Activated CD4-positive, alpha-beta T cell treated with anti-CD3 and anti-CD28 coated beads for 36 hours (primary cell): ENCODE results near the gene SMIM38. TPM values are rescaled to one million over a fixed set of nuclear protein-coding genes. Genes with fewer than 3 reads are reported as not detected.

ENCODE experiments used
- ATAC-seq: fragments of 200-7000 bp; cut with Tn5 transposase; one replicate; pipeline ENCODE4 v1.10.0; 2021; ENCODE audit warnings: mild to moderate bottlenecking, moderate library complexity
- CTCF ChIA-PET: fragments of 350-600 bp; sonication (Branson Sonifier 250); formaldehyde crosslinking; loops from one replicate; lab custom pipeline; 2021; ENCODE audit warnings: antibody characterized with exemption; lab: Charles Lee
- POLR2A ChIA-PET: fragments of 350-600 bp; sonication (Branson Sonifier 250); formaldehyde crosslinking; loops from one replicate; lab custom pipeline; 2021; ENCODE audit warnings: antibody characterized with exemption, inconsistent platforms; lab: Charles Lee
- DNase-seq: peaks from one replicate; pipeline ENCODE4 v3.0.0-alpha.2; 2020
- H3K27ac Mint-ChIP-seq: one replicate; pipeline ENCODE4 v1.8.0; 2021; ENCODE audit warnings: mixed read lengths
- H3K27me3 Mint-ChIP-seq: one replicate; pipeline ENCODE4 v1.8.0; 2021; ENCODE audit warnings: mixed read lengths
- H3K36me3 Mint-ChIP-seq: one replicate; pipeline ENCODE4 v1.8.0; 2021; ENCODE audit warnings: low read depth, mixed read lengths
- H3K4me1 Mint-ChIP-seq: one replicate; pipeline ENCODE4 v1.8.0; 2021; ENCODE audit warnings: mixed read lengths
- H3K4me3 Mint-ChIP-seq: one replicate; pipeline ENCODE4 v1.8.0; 2021; ENCODE audit warnings: mild to moderate bottlenecking, moderate library complexity, mixed read lengths
- H3K9me3 Mint-ChIP-seq: one replicate; pipeline ENCODE4 v1.8.0; 2021; ENCODE audit warnings: low read depth, mixed read lengths
- intact Hi-C, 2 experiments: fragments of 100-400 bp; cut with DNase I in 1 of 2; cut with micrococcal nuclease in 1 of 2; formaldehyde crosslinking; loops; one replicate each; pipeline versions ENCODE4 v1.14.2 to v1.15.1; 2022 to 2024; cut with DNase I, micrococcal nuclease
- total RNA-seq, 2 experiments: library from RNA; stranded (reverse); gene quantifications; one replicate each; pipeline ENCODE4 v1.2.3, GENCODE V29; 2021

Gene SMIM38
- total RNA-seq, 2 experiments from 2014 or later = 0.47 to 0.94 TPM

- peaks cover 5% of the 10 kb centered on the region for H3K9me3 Mint-ChIP-seq
- CTCF ChIA-PET = interaction anchor here (1.1 kb wide), 1 partner anchor 9 kb away, joined by 4 read pairs; no protein-coding TSS in a partner anchor
- no peak for ATAC-seq
Observed at GRCh38 chr11:69173925-69174581, 18.3 kb downstream of the SMIM38 start.

GRCh38 chr11:69174841-69175240 is 19.1 kb downstream of the SMIM38 start:
- Mint-ChIP-seq H3K4me1 (no peaks in the 10 kb centered on the region), H3K4me3 (no peak overlapping the region), H3K36me3 (no peaks in the 10 kb centered on the region), H3K27me3 (no peaks in the 10 kb centered on the region), H3K9me3 (peaks cover 5% of the 10 kb centered on the region), H3K27ac (no peak overlapping the region)
- ChIA-PET POLR2A (no interaction called here), CTCF (interaction anchor here (0.7 kb wide), 1 partner anchor 147 kb away, joined by 3 read pairs; no protein-coding TSS in a partner anchor)
- ATAC-seq = no peak
- intact Hi-C loops = no loop called here
- no peak for DNase-seq

More at GRCh38 chr11:69173925-69174581, 18.3 kb downstream of the SMIM38 start:
- Mint-ChIP-seq H3K4me1 (no peaks in the 10 kb centered on the region), H3K27ac (no peak overlapping the region), H3K4me3 (no peak overlapping the region), H3K36me3 (no peaks in the 10 kb centered on the region), H3K27me3 (no peaks in the 10 kb centered on the region)
- POLR2A ChIA-PET = no interaction called here
- DNase-seq = no peak
- intact Hi-C loops = no loop called here

GRCh38 chr11:69178819-69179482 is 23.2 kb downstream of the SMIM38 start:
- intact Hi-C loops = no loop called here

GRCh38 chr11:69180226-69180625 is 24.5 kb downstream of the SMIM38 start:
- no peak overlapping the region for H3K27ac Mint-ChIP-seq
- H3K9me3 Mint-ChIP-seq = peaks cover 1% of the 10 kb centered on the region
- H3K4me1 Mint-ChIP-seq = no peaks in the 10 kb centered on the region
- no peak for ATAC-seq
- peaks cover 1% of the 10 kb centered on the region for H3K27me3 Mint-ChIP-seq
- no peaks in the 10 kb centered on the region for H3K36me3 Mint-ChIP-seq
- H3K4me3 Mint-ChIP-seq = no peak overlapping the region
- no peak for DNase-seq
- POLR2A ChIA-PET = no interaction called here
- intact Hi-C loops = no loop called here
- CTCF ChIA-PET = interaction anchor here (0.6 kb wide), 1 partner anchor 384 kb away, joined by 4 read pairs; no protein-coding TSS in a partner anchor

More at GRCh38 chr11:69178819-69179482, 23.2 kb downstream of the SMIM38 start:
- POLR2A ChIA-PET = no interaction called here
- no peak for DNase-seq
- Mint-ChIP-seq H3K27me3 (no peaks in the 10 kb centered on the region), H3K4me3 (no peak overlapping the region), H3K9me3 (peaks cover 5% of the 10 kb centered on the region), H3K4me1 (no peaks in the 10 kb centered on the region), H3K27ac (no peak overlapping the region), H3K36me3 (no peaks in the 10 kb centered on the region)
- no peak for ATAC-seq
- CTCF ChIA-PET = no interaction called here

- intact Hi-C loops = no loop called here
- Mint-ChIP-seq H3K36me3 (no peaks in the 10 kb centered on the region), H3K4me3 (no peak overlapping the region), H3K4me1 (no peaks in the 10 kb centered on the region), H3K27ac (no peak overlapping the region), H3K9me3 (no peaks in the 10 kb centered on the region), H3K27me3 (peaks cover 1% of the 10 kb centered on the region)
- ATAC-seq = no peak
- DNase-seq = no peak
- ChIA-PET POLR2A (no interaction called here), CTCF (no interaction called here)
Observed at GRCh38 chr11:69180726-69181125, 25.0 kb downstream of the SMIM38 start.

- H3K36me3 Mint-ChIP-seq = no peaks in the 10 kb centered on the region
- intact Hi-C loops = no loop called here
- ATAC-seq = peak; percentile 16
Observed at GRCh38 chr11:69183613-69184012, 27.9 kb downstream of the SMIM38 start.

GRCh38 chr11:69186316-69187260 is 30.9 kb downstream of the SMIM38 start:
- Mint-ChIP-seq H3K36me3 (no peaks in the 10 kb centered on the region), H3K9me3 (peaks cover 9% of the 10 kb centered on the region), H3K27me3 (peaks cover 3% of the 10 kb centered on the region), H3K4me3 (no peak overlapping the region), H3K4me1 (no peaks in the 10 kb centered on the region), H3K27ac (no peak overlapping the region)
- intact Hi-C loops = no loop called here
- ATAC-seq (no peak), DNase-seq (no peak)
- CTCF ChIA-PET = no interaction called here
- POLR2A ChIA-PET = no interaction called here

More at GRCh38 chr11:69183613-69184012, 27.9 kb downstream of the SMIM38 start:
- peaks cover 5% of the 10 kb centered on the region for H3K9me3 Mint-ChIP-seq
- H3K4me3 Mint-ChIP-seq = no peak overlapping the region
- CTCF ChIA-PET = interaction anchor here (1.3 kb wide), 1 partner anchor 10 kb away, joined by 4 read pairs; no protein-coding TSS in a partner anchor
- H3K27me3 Mint-ChIP-seq = peaks cover 1% of the 10 kb centered on the region
- no peak overlapping the region for H3K27ac Mint-ChIP-seq
- POLR2A ChIA-PET = no interaction called here
- no peaks in the 10 kb centered on the region for H3K4me1 Mint-ChIP-seq
- peak; percentile 10 for DNase-seq

GRCh38 chr11:69187540-69188065 is 31.9 kb downstream of the SMIM38 start:
- no peak for ATAC-seq
- peaks cover under 1% of the 10 kb centered on the region for H3K4me1 Mint-ChIP-seq
- CTCF ChIA-PET = interaction anchor here (0.7 kb wide), 1 partner anchor 51 kb away, joined by 3 read pairs; no protein-coding TSS in a partner anchor

GRCh38 chr11:69189059-69189458 is 33.3 kb downstream of the SMIM38 start:
- H3K4me3 Mint-ChIP-seq = no peak overlapping the region
- DNase-seq (no peak), ATAC-seq (no peak)
- H3K4me1 Mint-ChIP-seq = peaks cover 4% of the 10 kb centered on the region
- H3K36me3 Mint-ChIP-seq = no peaks in the 10 kb centered on the region
- intact Hi-C loops = no loop called here
- H3K9me3 Mint-ChIP-seq = peaks cover 9% of the 10 kb centered on the region
- ChIA-PET POLR2A (no interaction called here), CTCF (no interaction called here)
- H3K27ac Mint-ChIP-seq = no peak overlapping the region
- H3K27me3 Mint-ChIP-seq = peaks cover 3% of the 10 kb centered on the region

More at GRCh38 chr11:69187540-69188065, 31.9 kb downstream of the SMIM38 start:
- Mint-ChIP-seq H3K27ac (no peak overlapping the region), H3K4me3 (no peak overlapping the region), H3K36me3 (no peaks in the 10 kb centered on the region), H3K9me3 (peaks cover 9% of the 10 kb centered on the region), H3K27me3 (peaks cover 3% of the 10 kb centered on the region)
- DNase-seq = no peak
- intact Hi-C loops = no loop called here
- POLR2A ChIA-PET = no interaction called here

GRCh38 chr11:69190796-69191536 is 35.2 kb downstream of the SMIM38 start:
- ChIA-PET CTCF (no interaction called here), POLR2A (no interaction called here)
- no peak overlapping the region for H3K4me3 Mint-ChIP-seq
- no peaks in the 10 kb centered on the region for H3K36me3 Mint-ChIP-seq
- ATAC-seq (no peak), DNase-seq (no peak)
- peaks cover 17% of the 10 kb centered on the region for H3K9me3 Mint-ChIP-seq
- no peak overlapping the region for H3K27ac Mint-ChIP-seq
- H3K27me3 Mint-ChIP-seq = peaks cover 2% of the 10 kb centered on the region
- intact Hi-C loops = no loop called here
- peaks cover 4% of the 10 kb centered on the region for H3K4me1 Mint-ChIP-seq
